ENCODE measurements around the gene PRPF8.

Gene PRPF8

DNA sequence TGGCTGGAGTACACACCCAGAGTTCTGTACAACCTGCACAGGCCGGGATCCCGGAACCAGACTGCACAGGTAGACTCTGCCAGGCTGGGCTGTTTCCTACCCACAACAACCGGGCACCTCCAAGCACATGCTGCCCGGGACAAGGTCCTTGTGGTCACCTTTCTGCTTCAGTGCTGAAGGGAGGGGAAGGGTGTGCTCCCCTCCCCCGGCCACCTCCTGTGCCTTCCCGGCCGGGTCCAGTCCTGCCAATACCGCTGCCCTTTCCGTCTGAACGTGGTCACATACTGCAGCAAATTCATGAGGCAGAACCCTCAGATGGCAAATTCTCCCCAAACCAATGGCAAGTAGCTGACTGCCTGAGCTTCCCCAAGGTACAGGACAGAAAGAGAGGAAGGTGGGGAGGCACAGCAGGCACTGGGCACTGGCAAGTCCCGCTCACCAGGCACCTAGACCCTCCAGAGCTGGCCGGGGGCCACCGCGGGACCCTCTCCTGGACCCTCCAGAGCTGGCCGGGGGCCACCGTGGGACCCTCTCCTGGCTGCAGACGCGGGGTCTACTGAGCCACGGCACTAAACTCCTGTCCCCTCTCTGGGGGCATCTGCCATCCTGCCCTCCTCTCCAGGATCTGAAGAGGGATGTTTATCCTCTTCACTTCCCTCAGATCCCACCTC, 78.9 kb downstream of the PRPF8 start:
- TF ChIP-seq, protein P1, sequence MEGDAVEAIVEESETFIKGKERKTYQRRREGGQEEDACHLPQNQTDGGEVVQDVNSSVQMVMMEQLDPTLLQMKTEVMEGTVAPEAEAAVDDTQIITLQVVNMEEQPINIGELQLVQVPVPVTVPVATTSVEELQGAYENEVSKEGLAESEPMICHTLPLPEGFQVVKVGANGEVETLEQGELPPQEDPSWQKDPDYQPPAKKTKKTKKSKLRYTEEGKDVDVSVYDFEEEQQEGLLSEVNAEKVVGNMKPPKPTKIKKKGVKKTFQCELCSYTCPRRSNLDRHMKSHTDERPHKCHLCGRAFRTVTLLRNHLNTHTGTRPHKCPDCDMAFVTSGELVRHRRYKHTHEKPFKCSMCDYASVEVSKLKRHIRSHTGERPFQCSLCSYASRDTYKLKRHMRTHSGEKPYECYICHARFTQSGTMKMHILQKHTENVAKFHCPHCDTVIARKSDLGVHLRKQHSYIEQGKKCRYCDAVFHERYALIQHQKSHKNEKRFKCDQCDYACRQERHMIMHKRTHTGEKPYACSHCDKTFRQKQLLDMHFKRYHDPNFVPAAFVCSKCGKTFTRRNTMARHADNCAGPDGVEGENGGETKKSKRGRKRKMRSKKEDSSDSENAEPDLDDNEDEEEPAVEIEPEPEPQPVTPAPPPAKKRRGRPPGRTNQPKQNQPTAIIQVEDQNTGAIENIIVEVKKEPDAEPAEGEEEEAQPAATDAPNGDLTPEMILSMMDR (IDR thresholded peaks at IDR 0.05; ENCODE audit: insufficient read depth, low read length, poor library complexity, severe bottlenecking): no peak
- no peak overlapping the region for H3K4me3 ChIP-seq (replicated peaks; ENCODE audit: low read depth, low read length)
- peaks cover 10% of the 10 kb centered on the region for H3K36me3 ChIP-seq (ENCODE audit: control insufficient read depth, insufficient read depth, low read length)
- no peaks in the 10 kb centered on the region for H3K27me3 ChIP-seq (replicated peaks; ENCODE audit: control insufficient read depth, insufficient read depth, low read length)
- no peak for DNase-seq (ENCODE audit: extremely low read depth, insufficient read length)

DNA sequence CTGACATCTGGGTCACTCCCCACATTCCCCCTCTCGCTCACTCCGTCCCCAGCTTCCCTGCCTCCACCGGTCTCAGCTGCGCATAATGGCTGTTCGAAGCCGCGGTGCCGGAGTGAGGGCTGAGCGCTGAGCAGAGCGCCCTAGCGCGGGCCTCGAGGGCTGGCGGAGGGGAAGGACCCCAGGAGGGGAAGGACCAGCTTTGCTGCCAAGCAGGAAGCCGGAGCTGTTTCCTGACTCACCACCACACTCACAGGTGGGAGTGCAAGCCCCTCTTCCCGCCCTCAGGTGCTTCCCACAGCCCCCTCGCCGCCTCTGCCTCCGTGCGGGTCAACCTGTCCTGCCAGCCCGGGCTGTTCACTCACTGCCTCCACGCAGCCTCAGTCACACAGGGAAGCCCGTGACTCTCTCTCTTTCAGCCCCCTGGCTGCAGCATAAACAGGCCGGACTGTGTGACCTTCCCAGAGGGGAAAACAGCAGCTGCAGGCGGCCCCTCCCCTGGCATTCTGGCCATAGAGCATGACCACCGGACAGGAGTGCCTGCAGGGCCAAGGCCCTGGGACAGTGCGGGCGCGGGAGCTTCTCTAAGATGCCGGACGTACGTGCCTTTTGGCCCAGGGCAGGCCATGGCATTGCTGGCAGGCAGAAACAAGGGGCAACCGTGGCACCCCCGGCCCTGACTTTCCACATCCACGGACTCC, 79.7 kb downstream of the PRPF8 start:
- no peak for DNase-seq (ENCODE audit: extremely low read depth, insufficient read length)
- peaks cover 10% of the 10 kb centered on the region for H3K36me3 ChIP-seq (ENCODE audit: control insufficient read depth, insufficient read depth, low read length)
- TF ChIP-seq, protein P1 (IDR thresholded peaks at IDR 0.05; ENCODE audit: insufficient read depth, low read length, poor library complexity, severe bottlenecking): no peak
- H3K4me3 ChIP-seq (replicated peaks; ENCODE audit: low read depth, low read length): no peak overlapping the region
- H3K27me3 ChIP-seq (replicated peaks; ENCODE audit: control insufficient read depth, insufficient read depth, low read length): no peaks in the 10 kb centered on the region

DNA sequence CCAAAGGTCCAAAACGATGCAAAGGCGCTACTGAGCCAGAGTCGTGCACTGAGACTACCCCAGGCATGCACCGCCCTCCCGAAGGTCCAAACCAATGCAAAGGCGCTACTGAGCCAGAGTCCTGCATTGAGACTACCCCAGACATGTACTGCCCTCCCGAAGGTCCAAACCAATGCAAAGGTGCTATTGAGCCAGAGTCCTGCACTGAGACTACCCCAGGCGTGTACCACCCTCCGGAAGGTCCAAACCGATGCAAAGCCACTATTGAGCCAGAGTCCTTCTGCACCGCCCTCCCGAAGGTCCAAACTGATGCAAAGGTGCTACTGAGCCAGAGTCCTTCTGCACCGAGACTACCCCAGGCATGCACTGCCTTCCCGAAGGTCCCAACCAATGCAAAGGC, 83.1 kb downstream of the PRPF8 start:
- Histone ChIP-seq H3K27me3 (replicated peaks; ENCODE audit: control insufficient read depth, insufficient read depth, low read length) (no peaks in the 10 kb centered on the region), H3K4me3 (replicated peaks; ENCODE audit: low read depth, low read length) (no peak overlapping the region), H3K36me3 (ENCODE audit: control insufficient read depth, insufficient read depth, low read length) (peaks cover 13% of the 10 kb centered on the region)
- TF ChIP-seq, protein P1 (IDR thresholded peaks at IDR 0.05; ENCODE audit: insufficient read depth, low read length, poor library complexity, severe bottlenecking): no peak
- no peak for DNase-seq (ENCODE audit: extremely low read depth, insufficient read length)

Data from GM06990 (cell line).